DND-41 (cell line): Measurements from ENCODE around the gene MCTP1.

Experiments
- ATAC-seq: fragments of 200-7000 bp; cut with Tn5 transposase; 3 replicates; pipeline ENCODE4 v1.9.1; 2021; ENCODE audit warnings: low read depth; ENCODE audit not compliant: insufficient read depth
- DNase-seq: peaks from one replicate; pipeline ENCODE4 v3.0.0-alpha.2; 2020
- H2AFZ ChIP-seq: 2 replicates; pipeline ENCODE4 v1.6.0; 2012; ENCODE audit warnings: low read depth, low read length
- H3K27ac ChIP-seq: 2 replicates; pipeline ENCODE4 v1.5.1; 2012; ENCODE audit warnings: low read length, inconsistent platforms
- H3K27me3 ChIP-seq: fragments of 200-600 bp; sonication (generic); 2 replicates; pipeline ENCODE4 v1.6.0; 2012; ENCODE audit warnings: low read length, mild to moderate bottlenecking, inconsistent platforms; ENCODE audit not compliant: insufficient read depth, poor library complexity
- H3K36me3 ChIP-seq: 2 replicates; pipeline ENCODE4 v1.5.1; 2012; ENCODE audit warnings: low read length, inconsistent platforms; ENCODE audit not compliant: insufficient read depth
- H3K4me1 ChIP-seq: 2 replicates; pipeline ENCODE4 v1.5.1; 2012; ENCODE audit warnings: mild to moderate bottlenecking, low read length; ENCODE audit not compliant: insufficient read depth
- H3K4me2 ChIP-seq: 2 replicates; pipeline ENCODE4 v1.6.0; 2012; ENCODE audit warnings: mild to moderate bottlenecking, moderate library complexity, low read length, inconsistent platforms; ENCODE audit not compliant: insufficient read depth
- H3K4me3 ChIP-seq, 2 experiments: fragments of 200-600 bp in 1 of 2; shearing (Covaris generic) in 1 of 2; 2 replicates each; pipeline ENCODE4 v1.5.1; 2012 to 2016; ENCODE audit warnings: inconsistent platforms in 2 of 2, low read length in 2 of 2, mild to moderate bottlenecking in 2 of 2, low read depth in 1 of 2, moderate library complexity in 1 of 2
- H3K79me2 ChIP-seq: 2 replicates; pipeline ENCODE4 v1.6.0; 2012; ENCODE audit warnings: low read length, inconsistent platforms; ENCODE audit not compliant: insufficient read depth
- H3K9ac ChIP-seq: 2 replicates; pipeline ENCODE4 v1.6.0; 2012; ENCODE audit warnings: low read depth, mild to moderate bottlenecking, inconsistent platforms, low read length, moderate library complexity
- H3K9me3 ChIP-seq: 2 replicates; pipeline ENCODE4 v1.5.1; 2012; ENCODE audit warnings: low read length, moderate library complexity, mild to moderate bottlenecking, inconsistent platforms; ENCODE audit not compliant: insufficient read depth, severe bottlenecking
- H4K20me1 ChIP-seq: 2 replicates; pipeline ENCODE4 v1.6.0; 2012; ENCODE audit warnings: low read length; ENCODE audit not compliant: insufficient read depth
- EZH2 ChIP-seq: IDR thresholded peaks from 3 replicates; pipeline ENCODE4 v1.6.1; 2012; ENCODE audit warnings: borderline replicate concordance, low read depth, mild to moderate bottlenecking, moderate library complexity, low read length, inconsistent platforms; ENCODE audit not compliant: severe bottlenecking
- TF ChIP-seq, protein P1 (sequence below): IDR thresholded peaks from 2 replicates; pipeline ENCODE4 v1.5.1; 2012; ENCODE audit warnings: borderline replicate concordance, low read length, moderate library complexity, mild to moderate bottlenecking; ENCODE audit not compliant: poor library complexity, severe bottlenecking; ENCODE audit errors: extremely low read depth

The MCTP1 gene

DNA sequence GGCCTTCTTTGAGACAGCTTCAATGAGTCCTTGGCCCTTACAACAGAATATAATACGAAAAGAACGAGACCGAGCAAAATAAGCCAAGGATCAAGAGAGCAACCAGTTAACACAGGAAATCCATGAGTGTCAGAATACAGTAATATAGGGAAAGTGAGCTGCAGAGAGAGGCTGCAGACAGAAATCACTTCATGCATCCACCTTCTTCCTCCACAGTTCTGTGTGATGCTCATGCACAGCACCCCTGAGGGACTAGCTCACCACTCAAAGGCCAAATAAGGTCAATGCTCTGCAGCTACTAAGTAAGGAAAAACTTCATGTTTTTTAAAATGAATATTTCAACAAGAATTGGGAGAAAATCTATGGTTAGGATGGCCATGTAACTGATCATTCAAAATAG, 257.1 kb downstream of the MCTP1 start:
- TF ChIP-seq, protein P1, sequence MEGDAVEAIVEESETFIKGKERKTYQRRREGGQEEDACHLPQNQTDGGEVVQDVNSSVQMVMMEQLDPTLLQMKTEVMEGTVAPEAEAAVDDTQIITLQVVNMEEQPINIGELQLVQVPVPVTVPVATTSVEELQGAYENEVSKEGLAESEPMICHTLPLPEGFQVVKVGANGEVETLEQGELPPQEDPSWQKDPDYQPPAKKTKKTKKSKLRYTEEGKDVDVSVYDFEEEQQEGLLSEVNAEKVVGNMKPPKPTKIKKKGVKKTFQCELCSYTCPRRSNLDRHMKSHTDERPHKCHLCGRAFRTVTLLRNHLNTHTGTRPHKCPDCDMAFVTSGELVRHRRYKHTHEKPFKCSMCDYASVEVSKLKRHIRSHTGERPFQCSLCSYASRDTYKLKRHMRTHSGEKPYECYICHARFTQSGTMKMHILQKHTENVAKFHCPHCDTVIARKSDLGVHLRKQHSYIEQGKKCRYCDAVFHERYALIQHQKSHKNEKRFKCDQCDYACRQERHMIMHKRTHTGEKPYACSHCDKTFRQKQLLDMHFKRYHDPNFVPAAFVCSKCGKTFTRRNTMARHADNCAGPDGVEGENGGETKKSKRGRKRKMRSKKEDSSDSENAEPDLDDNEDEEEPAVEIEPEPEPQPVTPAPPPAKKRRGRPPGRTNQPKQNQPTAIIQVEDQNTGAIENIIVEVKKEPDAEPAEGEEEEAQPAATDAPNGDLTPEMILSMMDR, result no peak
- no peak for TF ChIP-seq EZH2
- no peak overlapping the region for H2AFZ ChIP-seq
- no peak overlapping the region for H3K9ac ChIP-seq
- no peak overlapping the region for H3K27ac ChIP-seq
- H3K27me3 ChIP-seq, result no peaks in the 10 kb centered on the region
- H3K36me3 ChIP-seq, result no peaks in the 10 kb centered on the region
- no peak overlapping the region for H3K4me3 ChIP-seq
- ATAC-seq, result no peak; the same call in 2 of the 3 replicates
- H3K9me3 ChIP-seq, result no peaks in the 10 kb centered on the region
- H4K20me1 ChIP-seq, result no peaks in the 10 kb centered on the region; the same call in 1 of the 2 replicates
- H3K79me2 ChIP-seq, result no peaks in the 10 kb centered on the region
- DNase-seq, result no peak
- H3K4me1 ChIP-seq, result peaks cover 24% of the 10 kb centered on the region
- H3K4me2 ChIP-seq, result no peak overlapping the region

DNA sequence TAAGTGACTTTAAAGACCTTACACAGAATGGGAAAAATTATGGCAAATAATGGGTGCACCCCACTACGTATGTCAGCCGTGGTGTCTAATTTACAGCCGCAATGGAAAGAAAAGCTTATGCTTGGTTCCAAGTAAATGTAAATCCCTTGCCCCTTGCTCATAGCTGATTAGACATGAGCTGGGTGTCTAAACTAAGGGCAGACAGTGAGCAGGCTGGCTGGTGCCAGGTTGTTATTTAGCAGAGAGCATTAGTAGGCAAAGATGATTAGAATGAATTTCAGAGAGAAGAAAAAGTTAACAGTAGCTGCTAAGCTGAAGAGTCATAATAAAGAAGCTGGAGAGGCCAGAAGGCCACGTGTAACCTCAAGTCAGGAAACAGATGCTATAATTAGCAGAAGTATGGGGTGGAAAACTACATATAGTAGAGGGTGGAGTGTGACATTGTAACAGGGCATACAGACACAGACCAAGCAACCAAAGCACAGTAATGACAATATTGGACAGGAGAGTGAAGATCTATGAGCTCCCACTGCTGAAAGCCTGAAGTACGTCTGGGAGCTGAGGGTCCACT, 257.7 kb downstream of the MCTP1 start:
- Histone ChIP-seq H3K4me3 (no peak overlapping the region), H3K27ac (no peak overlapping the region), H3K9ac (no peak overlapping the region), H3K27me3 (no peaks in the 10 kb centered on the region), H3K36me3 (no peaks in the 10 kb centered on the region), H3K79me2 (no peaks in the 10 kb centered on the region), H3K4me1 (peaks cover 29% of the 10 kb centered on the region), H2AFZ (no peak overlapping the region), H3K9me3 (no peaks in the 10 kb centered on the region), H3K4me2 (no peak overlapping the region), H4K20me1 (no peaks in the 10 kb centered on the region; the same call in 1 of the 2 replicates)
- DNase-seq (no peak), ATAC-seq (peak; percentile 70)
- TF ChIP-seq EZH2, result no peak
- TF ChIP-seq, protein P1, result no peak

DNA sequence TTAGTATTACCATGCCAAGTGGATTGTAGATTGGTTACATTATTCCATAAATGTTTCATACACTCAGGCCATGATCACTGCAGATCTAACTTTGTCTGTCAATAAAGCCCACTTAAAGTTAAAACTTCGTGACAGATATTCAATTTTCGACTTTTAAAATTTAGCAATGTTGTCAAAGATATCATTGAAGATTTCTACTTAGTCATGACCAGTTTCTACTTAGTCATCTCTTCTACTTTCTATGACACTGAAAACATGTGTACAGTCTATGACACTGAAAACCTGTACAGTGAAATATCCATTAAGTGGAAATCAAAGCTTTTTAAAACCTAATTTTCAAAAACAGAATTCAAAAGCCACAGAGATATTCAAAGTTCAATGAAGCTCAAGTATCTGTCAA, 258.2 kb downstream of the MCTP1 start:
- H3K79me2 ChIP-seq, result no peaks in the 10 kb centered on the region
- ATAC-seq, result no peak
- TF ChIP-seq, protein P1, result no peak
- no peak for TF ChIP-seq EZH2
- H3K4me1 ChIP-seq, result peaks cover 31% of the 10 kb centered on the region
- H3K9ac ChIP-seq, result no peak overlapping the region
- no peak for DNase-seq
- H3K4me3 ChIP-seq, result no peak overlapping the region
- H2AFZ ChIP-seq, result no peak overlapping the region
- H3K9me3 ChIP-seq, result no peaks in the 10 kb centered on the region
- no peaks in the 10 kb centered on the region; the same call in 1 of the 2 replicates for H4K20me1 ChIP-seq
- no peak overlapping the region for H3K4me2 ChIP-seq
- no peaks in the 10 kb centered on the region for H3K36me3 ChIP-seq
- H3K27ac ChIP-seq, result no peak overlapping the region
- no peaks in the 10 kb centered on the region for H3K27me3 ChIP-seq
